Endothelial cell of umbilical vein (primary cell): ENCODE measurements around the gene RHBDF1. TPM values are rescaled to one million over a fixed set of nuclear protein-coding genes. Genes with fewer than 3 reads are reported as not detected.

Experiments
- BruUV-seq: library from RNA; stranded (reverse); fragments of 400-500 nt; replicated peaks from 2 replicates; lab custom pipeline; 2021; lab: Mats Ljungman, UMichigan
- CTCF ChIA-PET: fragments of 300-600, 350-600 bp; sonication (Branson Sonifier 250); formaldehyde crosslinking; loops from one replicate; lab custom pipeline; 2021; ENCODE audit warnings: antibody characterized with exemption, inconsistent platforms; lab: Charles Lee
- POLR2A ChIA-PET: fragments of 300-600, 350-600 bp; sonication (Branson Sonifier 250); formaldehyde crosslinking; loops from one replicate; lab custom pipeline; 2021; ENCODE audit warnings: antibody characterized with exemption, inconsistent platforms; lab: Charles Lee
- DNase-seq: peaks from one replicate; pipeline ENCODE4 v3.0.0-alpha.2; 2011; ENCODE audit warnings: low read depth, low spot score
- FAIRE-seq: peaks from 2 replicates; lab custom pipeline; 2011; peaks lifted over from hg19 to GRCh38; lab: Jason Lieb, UNC
- H2AFZ ChIP-seq: 2 replicates; pipeline ENCODE4 v1.6.0; 2012; ENCODE audit warnings: low read depth, low read length, control low read depth, inconsistent platforms
- H3K27ac ChIP-seq: 2 replicates; pipeline ENCODE4 v1.5.1; 2011; ENCODE audit warnings: low read depth, mild to moderate bottlenecking, control low read depth, low read length, moderate library complexity; ENCODE audit not compliant: insufficient read depth
- H3K27me3 ChIP-seq, 2 experiments: 2 replicates each; pipeline versions ENCODE4 v1.6.0 to v1.6.1; 2011; ENCODE audit warnings: low read length in 2 of 2, mixed read lengths in 1 of 2; ENCODE audit not compliant: control insufficient read depth in 2 of 2, insufficient read depth in 2 of 2
- H3K36me3 ChIP-seq, 2 experiments: 2 replicates in 1 of 2; 3 replicates in 1 of 2; pipeline ENCODE4 v1.5.1; 2011; ENCODE audit warnings: low read length in 2 of 2, mild to moderate bottlenecking in 1 of 2, moderate library complexity in 1 of 2; ENCODE audit not compliant: control insufficient read depth in 2 of 2, insufficient read depth in 2 of 2; ENCODE audit errors: extremely low read depth in 1 of 2
- H3K4me1 ChIP-seq: 3 replicates; pipeline ENCODE4 v1.5.1; 2011; ENCODE audit warnings: mild to moderate bottlenecking, low read length; ENCODE audit not compliant: control insufficient read depth, insufficient read depth; ENCODE audit errors: extremely low read depth
- H3K4me2 ChIP-seq: 2 replicates; pipeline ENCODE4 v1.6.1; 2011; ENCODE audit warnings: low read length, control low read depth, mixed read lengths; ENCODE audit not compliant: insufficient read depth
- H3K4me3 ChIP-seq, 3 experiments: fragments of 200-600 bp in 1 of 3; sonication (generic), shearing (Covaris generic) in 1 of 3; replicated peaks in 1 of 3; 2 replicates each; pipeline ENCODE4 v1.5.1; 2011 to 2016; ENCODE audit warnings: control low read depth in 3 of 3, low read length in 3 of 3, mild to moderate bottlenecking in 2 of 3, inconsistent platforms in 1 of 3, low read depth in 1 of 3, moderate library complexity in 1 of 3; ENCODE audit not compliant: insufficient read depth in 1 of 3
- H3K79me2 ChIP-seq: 2 replicates; pipeline ENCODE4 v1.6.0; 2012; ENCODE audit warnings: low read length, inconsistent platforms; ENCODE audit not compliant: control insufficient read depth, insufficient read depth
- H3K9ac ChIP-seq: replicated peaks from 2 replicates; pipeline ENCODE3; 2011; ENCODE audit warnings: low read length, control low read depth; ENCODE audit not compliant: insufficient read depth; ENCODE audit errors: extremely low read depth
- H3K9me1 ChIP-seq: replicated peaks from 3 replicates; pipeline ENCODE4 v1.6.0; 2011; ENCODE audit warnings: mild to moderate bottlenecking, low read length; ENCODE audit not compliant: control insufficient read depth, insufficient read depth; ENCODE audit errors: extremely low read depth
- H3K9me3 ChIP-seq: replicated peaks from 2 replicates; pipeline ENCODE4 v1.5.1; 2012; ENCODE audit warnings: low read length, inconsistent platforms; ENCODE audit not compliant: control insufficient read depth, insufficient read depth
- H4K20me1 ChIP-seq: replicated peaks from 2 replicates; pipeline ENCODE3; 2011; ENCODE audit warnings: mild to moderate bottlenecking, low read length; ENCODE audit not compliant: control insufficient read depth, insufficient read depth; ENCODE audit errors: extremely low read depth
- EZH2 ChIP-seq: IDR thresholded peaks from 2 replicates; pipeline ENCODE4 v1.6.1; 2012; ENCODE audit warnings: borderline replicate concordance, low read depth, mild to moderate bottlenecking, moderate library complexity, low read length, inconsistent platforms; ENCODE audit not compliant: severe bottlenecking
- FOS ChIP-seq: IDR thresholded peaks from 2 replicates; pipeline ENCODE4 v1.6.1; 2011; ENCODE audit warnings: mild to moderate bottlenecking, low read length, moderate library complexity, borderline replicate concordance; ENCODE audit not compliant: insufficient read depth
- GATA2 ChIP-seq: IDR thresholded peaks from 2 replicates; pipeline ENCODE4 v1.7.0; 2011; ENCODE audit warnings: low read depth, mild to moderate bottlenecking, moderate library complexity, mixed read lengths, low read length; ENCODE audit not compliant: insufficient read length, insufficient read depth
- JUN ChIP-seq: IDR thresholded peaks from 2 replicates; pipeline ENCODE4 v1.6.1; 2011; ENCODE audit warnings: borderline replicate concordance, low read depth; ENCODE audit not compliant: insufficient read length, insufficient read depth
- MYC ChIP-seq: IDR thresholded peaks from one replicate; pipeline ENCODE4 v1.6.1; 2011; ENCODE audit warnings: mild to moderate bottlenecking, low read depth, low read length
- POLR2A ChIP-seq: IDR thresholded peaks from 2 replicates; pipeline ENCODE4 v1.6.1; 2012; ENCODE audit warnings: low read depth, mild to moderate bottlenecking, control low read depth, low read length
- POLR2AphosphoS5 ChIP-seq: IDR thresholded peaks from 2 replicates; pipeline ENCODE4 v1.6.1; 2012; ENCODE audit warnings: low read depth, mild to moderate bottlenecking, control low read depth, low read length, moderate library complexity; ENCODE audit not compliant: insufficient read depth
- dilution Hi-C: fragments of 300-500 bp; cut with MboI; formaldehyde crosslinking; loops from one replicate; pipeline ENCODE4 v1.15.0; 2019; ENCODE audit warnings: low sequenced_read_pairs; ENCODE audit not compliant: extremely low pct_ligation_motif_present
- intact Hi-C: fragments of 100-400 bp; cut with micrococcal nuclease; formaldehyde crosslinking; loops from one replicate; pipeline ENCODE4 v1.10.0; 2022
- polyA plus RNA-seq, 4 experiments: library from polyadenylated mRNA; depleted of rRNA in 3 of 4; stranded (reverse) in 3 of 4; unstranded in 1 of 4; fragments of >200 nt; gene quantifications; 2 replicates each; pipeline versions ENCODE4 v1.2.1 to v1.2.3, GENCODE V29; 2011 to 2012; ENCODE audit warnings: missing spikeins in 1 of 4
- total RNA-seq: library from RNA; stranded (reverse); gene quantifications from 2 replicates; pipeline ENCODE4 v1.2.3, GENCODE V29; 2021
- TF ChIP-seq, protein P1 (sequence below), 2 donors: IDR thresholded peaks; 1 replicate in 1 of 2; 2 replicates in 1 of 2; pipeline ENCODE4 v1.5.1; 2011; ENCODE audit warnings: low read length in 2 of 2, mild to moderate bottlenecking in 2 of 2, moderate library complexity in 2 of 2, control low read depth in 1 of 2, inconsistent platforms in 1 of 2, low read depth in 1 of 2; ENCODE audit not compliant: insufficient read depth in 1 of 2; ENCODE audit errors: extremely low read depth in 1 of 2
- TF ChIP-seq, protein P2 (sequence below): IDR thresholded peaks from 2 replicates; pipeline ENCODE4 v1.6.1; 2011; ENCODE audit not compliant: insufficient read depth, insufficient read length

Gene RHBDF1
- total and polyA plus RNA-seq, 2 donors (not counting 3 experiments of a cell fraction or from before 2014, with no cell fraction given) = 57.0 to 113 TPM

DNA sequence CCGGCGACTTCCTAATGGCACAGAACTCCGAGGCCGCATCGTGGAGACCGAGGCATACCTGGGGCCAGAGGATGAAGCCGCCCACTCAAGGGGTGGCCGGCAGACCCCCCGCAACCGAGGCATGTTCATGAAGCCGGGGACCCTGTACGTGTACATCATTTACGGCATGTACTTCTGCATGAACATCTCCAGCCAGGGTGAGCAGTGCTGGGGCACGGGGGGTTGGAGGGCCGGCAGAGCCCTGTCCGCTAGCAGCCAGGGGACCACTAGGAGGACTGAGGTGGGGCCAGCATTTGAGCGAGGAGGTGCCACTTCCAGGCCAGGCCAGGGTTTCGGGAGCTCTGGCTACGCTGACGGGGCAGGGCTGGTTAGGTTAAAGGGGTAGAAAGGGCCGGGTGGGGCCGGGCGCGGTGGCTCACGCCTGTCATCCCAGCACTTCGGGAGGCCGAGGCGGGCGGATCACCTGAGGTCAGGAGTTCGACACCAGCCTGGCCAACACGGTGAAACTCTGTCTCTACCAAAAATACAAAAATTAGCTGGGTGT lies 10.7 kb upstream of the RHBDF1 start:
- Histone ChIP-seq H3K4me1 (peaks cover 45% of the 10 kb centered on the region), H3K9ac (no peak overlapping the region), H3K27me3 (no peaks in the 10 kb centered on the region), H4K20me1 (no peaks in the 10 kb centered on the region), H3K27ac (no peak overlapping the region), H3K79me2 (peaks cover 4% of the 10 kb centered on the region), H3K36me3 (peaks cover 7 to 16% of the 10 kb centered on the region in 2 experiments), H3K9me3 (no peaks in the 10 kb centered on the region), H3K4me2 (no peak overlapping the region), H3K9me1 (no peaks in the 10 kb centered on the region), H2AFZ (no peak overlapping the region), H3K4me3 (no peak overlapping the region)
- ChIA-PET CTCF (interaction anchor here (4.9 to 17.6 kb wide), 2 partner anchors 12 to 14 kb away, joined by 51 to 790 read pairs; partner anchors contain the start of genes MPG and RHBDF1), POLR2A (no interaction called here)
- DNase-seq = no peak
- dilution Hi-C loops (no loop called here), intact Hi-C loops (no loop called here)
- FAIRE-seq = no peak
- TF ChIP-seq POLR2A (no peak), POLR2AphosphoS5 (no peak), JUN (no peak), GATA2 (no peak), EZH2 (no peak), FOS (no peak), MYC (no peak)
- TF ChIP-seq, protein P1, sequence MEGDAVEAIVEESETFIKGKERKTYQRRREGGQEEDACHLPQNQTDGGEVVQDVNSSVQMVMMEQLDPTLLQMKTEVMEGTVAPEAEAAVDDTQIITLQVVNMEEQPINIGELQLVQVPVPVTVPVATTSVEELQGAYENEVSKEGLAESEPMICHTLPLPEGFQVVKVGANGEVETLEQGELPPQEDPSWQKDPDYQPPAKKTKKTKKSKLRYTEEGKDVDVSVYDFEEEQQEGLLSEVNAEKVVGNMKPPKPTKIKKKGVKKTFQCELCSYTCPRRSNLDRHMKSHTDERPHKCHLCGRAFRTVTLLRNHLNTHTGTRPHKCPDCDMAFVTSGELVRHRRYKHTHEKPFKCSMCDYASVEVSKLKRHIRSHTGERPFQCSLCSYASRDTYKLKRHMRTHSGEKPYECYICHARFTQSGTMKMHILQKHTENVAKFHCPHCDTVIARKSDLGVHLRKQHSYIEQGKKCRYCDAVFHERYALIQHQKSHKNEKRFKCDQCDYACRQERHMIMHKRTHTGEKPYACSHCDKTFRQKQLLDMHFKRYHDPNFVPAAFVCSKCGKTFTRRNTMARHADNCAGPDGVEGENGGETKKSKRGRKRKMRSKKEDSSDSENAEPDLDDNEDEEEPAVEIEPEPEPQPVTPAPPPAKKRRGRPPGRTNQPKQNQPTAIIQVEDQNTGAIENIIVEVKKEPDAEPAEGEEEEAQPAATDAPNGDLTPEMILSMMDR (IDR thresholded peaks at IDR 0.05; ENCODE audit: extremely low read depth in 1 of 2, insufficient read depth in 1 of 2, low read depth in 1 of 2, low read length in 2 of 2) = no peak
- TF ChIP-seq, protein P2, sequence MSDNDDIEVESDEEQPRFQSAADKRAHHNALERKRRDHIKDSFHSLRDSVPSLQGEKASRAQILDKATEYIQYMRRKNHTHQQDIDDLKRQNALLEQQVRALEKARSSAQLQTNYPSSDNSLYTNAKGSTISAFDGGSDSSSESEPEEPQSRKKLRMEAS = no peak
- BruUV-seq = no TSS peak
